GM19193 (cell line): ENCODE results near the gene HACE1.

ENCODE experiments used
- POLR2A ChIP-seq: IDR thresholded peaks from 4 replicates; pipeline ENCODE4 v1.6.1; 2011; ENCODE audit not compliant: insufficient read depth, insufficient read length; ENCODE audit errors: extremely low read depth

HACE1 gene

DNA sequence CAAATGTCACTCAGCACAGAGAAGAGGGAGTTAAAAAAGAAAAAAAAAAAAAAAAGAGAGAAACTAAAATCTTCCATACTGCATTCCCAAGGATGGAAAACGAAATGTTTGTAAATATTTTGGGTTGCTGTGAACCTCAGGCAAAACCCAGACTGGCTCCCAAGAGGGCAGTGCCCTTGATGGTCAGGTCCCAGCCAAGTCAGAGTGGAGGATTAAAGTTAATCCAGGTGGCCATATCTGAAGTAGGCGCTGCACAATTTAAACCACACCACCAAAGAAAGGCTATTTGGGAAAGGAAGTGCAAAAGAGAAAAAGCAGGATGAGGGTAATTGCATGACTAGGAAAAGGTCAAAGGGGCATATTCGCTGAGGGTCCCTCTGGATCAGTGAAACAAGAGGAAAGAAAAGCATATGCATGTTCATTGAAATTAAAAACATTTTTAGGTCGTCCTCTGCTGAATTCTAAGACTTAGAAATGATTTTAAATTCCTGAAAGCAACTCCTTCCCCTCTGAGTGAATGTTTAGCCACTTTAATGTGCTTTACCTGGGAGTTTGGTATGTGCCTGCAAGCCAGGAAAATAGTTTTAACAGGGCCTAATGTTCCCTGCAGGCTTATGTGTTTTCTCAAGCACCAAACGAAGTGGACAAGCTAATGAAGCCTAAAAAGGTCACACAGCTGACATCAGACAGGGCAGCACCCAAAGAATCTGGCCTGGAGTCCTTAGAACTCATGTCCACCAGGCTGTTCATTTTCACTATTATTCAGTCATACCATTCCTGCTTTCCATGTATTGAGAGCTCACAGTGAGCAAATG lies 159.1 kb downstream of the HACE1 start:
- TF ChIP-seq POLR2A: no peak

DNA sequence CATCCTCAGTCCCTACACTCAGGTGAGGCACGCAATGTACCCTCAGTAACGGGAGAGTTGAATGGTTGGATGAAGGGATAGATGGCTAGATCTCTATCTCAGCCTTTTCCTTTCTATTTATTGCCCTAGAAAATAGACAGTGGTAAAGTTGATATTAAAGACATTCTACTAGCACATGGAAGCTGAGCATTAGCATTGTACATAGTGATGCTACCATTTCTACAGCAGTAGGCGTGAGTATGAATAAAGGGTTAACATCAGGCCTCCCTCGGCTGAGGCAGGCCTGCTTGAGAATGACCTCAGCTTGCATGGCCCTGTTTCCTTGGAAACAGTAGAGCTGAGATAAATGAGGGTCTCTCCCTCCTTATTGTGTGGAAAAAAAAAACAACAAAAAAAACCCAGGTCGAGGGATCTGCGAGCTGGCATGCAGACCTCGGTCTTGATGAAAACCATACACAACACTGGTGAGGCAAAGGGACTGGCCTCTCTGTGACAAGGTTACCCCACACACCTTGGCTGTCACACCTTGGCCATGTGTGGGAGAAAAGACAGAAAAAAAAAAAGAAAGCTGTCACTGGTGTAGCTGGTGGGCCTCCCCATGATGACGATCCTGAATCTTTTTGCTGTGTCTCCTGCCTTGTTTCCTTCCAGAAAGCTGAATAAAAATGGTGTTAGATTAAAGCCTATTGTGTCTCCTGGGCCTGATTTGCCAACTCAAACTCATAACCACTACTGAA lies 160.0 kb downstream of the HACE1 start:
- no peak for TF ChIP-seq POLR2A

DNA sequence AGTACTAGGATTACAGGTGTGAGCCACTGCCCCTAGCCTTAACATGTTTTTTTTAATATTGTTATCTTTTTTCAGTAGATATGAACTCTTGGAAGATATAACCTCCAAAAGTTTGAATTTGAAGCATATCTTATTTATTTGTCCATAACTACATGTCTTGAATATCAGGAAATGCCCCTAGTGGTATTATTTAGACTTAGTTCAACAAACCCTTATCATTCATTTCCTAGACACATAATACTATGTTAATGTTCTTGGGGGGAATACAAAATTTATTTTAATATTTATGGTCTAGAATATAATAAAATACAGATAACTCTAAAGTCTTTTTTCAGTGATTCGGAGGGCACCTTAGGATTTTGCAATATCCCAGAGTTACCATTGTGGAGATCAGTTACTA lies 160.7 kb downstream of the HACE1 start:
- no peak for TF ChIP-seq POLR2A

DNA sequence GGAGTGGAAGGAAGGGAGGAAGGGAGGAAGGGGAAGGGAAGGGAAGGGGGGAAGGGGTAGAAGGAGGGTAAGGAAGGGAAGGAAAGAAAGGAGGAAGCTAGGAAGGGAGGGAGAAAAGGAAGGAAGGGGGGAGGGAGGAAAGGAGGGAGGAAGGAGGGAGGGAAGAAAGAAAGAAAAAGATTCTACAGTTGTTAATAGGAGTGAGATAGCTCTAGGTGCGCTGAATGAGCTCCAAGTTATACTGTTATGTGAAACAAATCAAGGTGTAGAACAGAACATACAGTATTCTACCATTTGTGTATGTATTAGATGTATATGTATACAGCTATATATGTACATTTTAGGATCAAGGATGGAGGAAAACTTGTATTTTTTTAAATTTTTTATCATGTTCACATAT lies 167.7 kb downstream of the HACE1 start:
- no peak for TF ChIP-seq POLR2A

DNA sequence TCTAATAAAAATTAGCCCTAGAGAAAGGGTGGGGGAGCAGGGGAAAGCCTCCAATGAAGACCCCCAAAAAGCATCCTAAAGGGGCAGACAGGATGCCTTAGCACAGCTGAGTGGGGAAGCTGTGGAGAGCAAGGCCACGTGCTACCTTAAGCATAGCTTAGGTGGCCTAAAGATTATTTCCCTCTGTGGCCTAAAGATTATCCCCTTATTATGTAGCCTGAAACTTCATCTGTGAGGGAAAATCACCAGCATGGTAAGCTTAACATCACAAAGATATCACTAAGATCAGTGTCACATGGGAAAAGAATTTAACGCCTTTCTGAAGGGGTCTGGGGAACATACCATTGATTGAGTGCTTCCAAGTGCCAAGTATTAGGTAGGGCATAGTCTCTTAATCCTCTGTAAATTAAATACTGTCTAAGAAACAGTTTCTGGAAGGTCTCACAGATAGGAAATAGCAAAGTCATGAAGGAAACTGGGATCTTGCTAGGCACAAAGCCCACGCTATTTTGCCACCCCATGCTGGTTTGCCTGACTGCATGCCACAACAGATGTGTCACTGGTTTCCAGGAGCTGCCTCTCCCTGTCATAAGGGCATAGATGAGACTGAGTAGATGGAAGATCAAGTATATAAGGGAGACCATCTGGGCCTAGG lies 170.0 kb downstream of the HACE1 start:
- TF ChIP-seq POLR2A: no peak

DNA sequence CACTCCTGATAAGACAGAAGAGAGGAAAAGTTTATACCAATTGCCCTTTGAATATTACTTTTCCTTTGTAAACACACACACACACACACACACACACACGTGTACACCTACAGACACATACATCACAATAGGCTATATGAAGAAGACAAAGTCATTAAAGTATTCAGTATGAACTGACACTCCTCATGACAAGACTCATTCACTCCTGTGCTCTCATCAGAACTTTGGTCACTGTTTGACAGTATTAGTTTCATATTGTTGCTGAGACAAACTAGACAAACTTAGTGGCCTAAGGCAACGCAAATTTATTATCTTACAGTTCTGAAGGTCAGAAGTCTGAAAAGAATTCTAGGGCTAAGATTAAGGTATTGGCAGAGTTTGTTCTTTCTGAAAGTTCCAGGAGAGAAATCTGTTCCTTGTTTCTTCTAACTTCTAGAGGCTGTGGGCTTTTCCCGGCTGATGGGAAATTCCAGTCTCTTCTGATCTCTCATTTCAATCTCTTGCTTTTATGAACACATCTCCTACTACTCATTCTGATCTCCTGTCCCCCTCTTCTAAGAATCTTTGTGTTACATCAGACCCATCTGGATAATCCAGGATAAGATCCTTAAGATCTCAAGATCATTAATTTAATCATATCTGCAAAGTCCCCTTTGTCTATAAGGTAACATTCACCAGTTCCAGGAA lies 171.3 kb downstream of the HACE1 start:
- TF ChIP-seq POLR2A: no peak

DNA sequence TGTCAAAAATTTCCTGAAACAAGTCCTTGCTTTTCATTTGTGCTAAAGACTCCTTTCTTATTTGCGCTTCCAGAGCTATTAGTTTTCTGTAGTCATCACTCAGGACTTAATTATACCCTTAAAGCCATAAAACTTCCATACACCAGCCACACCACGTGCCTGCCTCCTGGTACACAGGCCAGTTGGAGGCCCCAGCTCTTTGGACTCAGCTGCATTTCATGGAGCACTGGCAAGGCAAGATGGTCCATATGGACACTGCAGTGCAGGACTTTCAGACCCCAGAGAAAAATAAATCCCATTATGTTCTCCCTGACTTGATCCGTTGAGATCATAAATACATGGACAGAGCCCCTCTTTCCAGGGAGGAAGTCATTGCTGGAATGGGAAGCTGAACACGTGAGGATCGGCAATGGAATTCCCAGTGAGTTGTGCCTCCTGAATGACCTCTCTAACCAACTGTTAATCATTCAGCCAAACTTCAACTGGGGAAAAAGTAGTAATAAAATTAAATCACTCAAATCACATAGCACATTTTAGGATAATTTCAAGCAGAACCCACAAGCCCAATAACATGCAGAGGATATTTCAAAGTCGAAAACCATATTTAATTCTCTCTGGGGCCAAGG lies 173.1 kb downstream of the HACE1 start:
- no peak for TF ChIP-seq POLR2A

DNA sequence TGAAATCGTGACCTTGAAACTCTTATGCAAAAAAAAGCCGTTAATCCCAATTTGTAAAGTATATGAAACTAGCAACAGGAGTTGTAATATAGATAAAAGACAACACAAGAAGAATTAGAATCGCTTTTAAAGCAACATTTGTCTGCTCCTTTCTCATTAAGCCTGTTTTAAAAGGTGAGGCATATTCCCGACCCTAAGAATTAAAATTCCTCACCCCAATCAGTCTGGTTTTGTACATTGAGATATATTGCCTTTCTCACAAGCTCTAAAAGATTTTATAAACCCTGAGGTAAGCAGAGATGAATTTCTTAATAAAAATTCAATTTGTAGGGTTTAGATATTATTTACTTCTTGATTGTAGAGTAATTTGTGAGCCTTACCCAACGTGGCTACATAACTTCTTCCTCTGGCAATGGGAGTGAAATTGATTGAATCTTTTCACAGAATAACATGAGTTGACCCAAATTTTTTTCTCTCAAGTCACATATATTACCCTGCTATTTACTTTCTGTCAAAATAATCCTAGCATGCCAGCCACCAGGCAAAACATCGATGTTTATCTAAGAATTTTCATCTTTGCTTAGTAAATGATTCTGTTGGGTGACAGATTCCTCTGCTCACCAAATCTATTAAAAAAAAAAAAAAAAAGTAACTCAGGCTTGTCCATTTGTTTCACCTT lies 173.7 kb downstream of the HACE1 start:
- no peak for TF ChIP-seq POLR2A

DNA sequence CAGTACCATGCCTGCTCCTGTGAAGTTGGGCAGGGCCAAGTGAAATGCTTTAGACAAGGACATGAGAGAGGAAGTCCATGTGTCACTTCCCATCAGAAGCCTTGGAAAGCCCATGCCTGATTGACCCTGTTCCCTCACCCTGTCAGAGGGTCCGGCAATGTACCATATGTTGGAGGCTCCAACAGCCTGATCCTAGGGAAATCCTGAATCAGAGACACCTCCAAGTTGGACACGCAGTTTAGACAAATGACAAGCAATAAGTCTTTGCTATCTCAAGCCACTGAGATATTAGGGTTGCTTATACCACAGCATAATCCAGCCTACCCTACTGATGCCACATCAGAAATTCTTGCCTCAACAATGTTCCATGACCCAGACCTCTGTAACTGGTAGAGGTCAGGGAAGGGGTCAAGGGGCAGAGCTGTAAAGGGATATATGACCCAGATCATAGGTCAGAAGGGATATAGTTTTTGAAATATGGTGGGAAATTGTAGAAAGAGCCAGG lies 174.8 kb downstream of the HACE1 start:
- TF ChIP-seq POLR2A: no peak

DNA sequence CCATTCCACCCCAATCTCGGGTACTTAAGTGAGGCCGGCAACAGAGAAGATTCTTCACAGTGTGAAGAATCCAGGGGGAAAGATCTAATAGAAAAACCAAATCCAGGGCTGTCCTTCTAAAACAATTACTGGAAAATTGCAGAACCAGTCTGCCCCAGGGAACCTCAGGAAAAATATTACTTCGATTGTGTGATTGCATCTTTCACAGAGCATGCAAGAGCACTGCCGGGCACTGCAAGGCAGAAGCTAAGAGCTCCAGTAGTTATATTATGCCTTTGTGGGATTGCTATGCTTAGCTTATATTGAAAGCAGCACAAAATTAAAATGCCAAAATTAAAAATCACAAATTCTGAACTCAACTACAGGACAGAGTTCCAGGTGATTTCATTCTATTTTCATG lies 175.9 kb downstream of the HACE1 start:
- TF ChIP-seq POLR2A: no peak

DNA sequence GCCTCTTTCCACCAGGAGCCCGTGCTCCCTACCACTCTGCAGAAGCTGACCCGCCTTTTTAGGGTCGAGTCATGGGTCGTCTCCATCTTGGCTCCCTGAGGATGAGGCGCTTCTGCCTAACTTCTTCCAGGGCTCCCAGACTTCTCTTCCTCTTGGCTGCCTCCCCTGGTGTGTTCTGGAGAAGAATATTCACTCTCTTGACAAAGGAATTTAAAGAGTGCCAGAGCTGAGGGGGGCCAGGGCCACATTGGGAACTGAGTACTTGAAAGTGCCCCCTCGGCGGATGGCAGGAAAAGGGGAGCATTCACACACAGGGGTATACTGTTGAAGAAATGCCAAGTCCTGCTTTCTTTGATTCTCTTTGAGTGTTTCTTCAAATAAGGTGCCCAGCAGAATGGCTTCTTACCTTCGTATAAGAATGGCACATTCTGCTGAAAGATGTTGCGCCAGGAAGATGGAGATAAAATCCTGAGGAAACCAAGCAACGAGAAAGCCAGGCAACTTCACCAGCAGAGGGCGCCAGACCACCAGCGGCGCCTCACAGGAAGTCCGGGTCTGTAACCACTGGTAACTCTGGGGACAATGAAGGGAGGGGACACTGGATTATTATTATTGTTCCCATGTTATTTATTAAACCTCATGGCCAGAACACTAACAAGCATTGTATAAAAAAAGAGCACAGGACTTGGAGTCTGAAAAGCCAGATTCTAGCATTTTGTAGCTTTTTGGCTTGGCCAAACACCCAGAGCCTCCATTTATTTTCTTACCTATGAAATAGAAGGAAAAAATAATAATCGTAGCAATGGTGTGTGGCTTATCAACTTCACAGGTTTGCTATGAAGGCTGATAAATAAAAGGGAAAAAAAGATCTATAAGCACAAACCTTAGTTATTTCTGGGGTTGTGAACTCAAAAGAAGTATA lies 176.7 kb downstream of the HACE1 start:
- no peak for TF ChIP-seq POLR2A

DNA sequence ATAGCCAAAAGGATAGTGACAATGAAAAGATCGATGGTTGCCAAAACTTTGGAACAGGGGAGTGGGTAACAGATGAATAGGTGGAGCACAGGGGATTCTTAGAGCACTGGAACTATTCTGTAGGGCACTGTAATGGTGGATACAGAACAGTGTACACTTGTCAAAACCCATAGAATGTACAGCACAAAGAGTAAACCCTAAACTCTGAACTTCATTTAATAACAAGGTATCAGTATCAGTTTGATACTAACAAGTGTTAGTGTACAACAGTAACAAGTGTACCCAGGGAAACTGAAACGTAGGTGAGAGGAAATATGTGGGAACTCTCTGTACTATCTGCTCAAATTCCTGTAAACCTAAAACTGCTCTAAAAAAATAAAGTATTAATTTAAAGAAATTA lies 179.2 kb downstream of the HACE1 start:
- no peak for TF ChIP-seq POLR2A

DNA sequence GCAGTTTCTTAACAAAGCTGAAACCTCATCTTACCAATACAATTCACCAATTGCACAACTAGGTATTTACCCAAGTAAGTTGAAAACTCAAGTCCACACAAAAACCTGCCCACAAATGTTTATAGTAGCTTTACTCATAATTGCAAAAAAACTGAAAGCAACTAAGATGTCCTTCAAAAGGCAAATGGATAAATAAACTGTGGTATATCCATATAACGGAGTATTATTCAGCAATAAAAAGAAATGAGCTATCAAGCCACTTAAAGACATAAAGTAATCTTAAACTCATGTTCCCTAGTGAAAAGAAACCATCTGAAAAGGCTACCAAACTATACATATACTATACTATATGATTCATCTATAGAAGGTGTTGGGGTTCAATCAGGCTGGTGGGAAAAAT lies 179.7 kb downstream of the HACE1 start:
- no peak for TF ChIP-seq POLR2A
